ENCODE results near the gene TUG1. TPM values are rescaled to one million over a fixed set of nuclear protein-coding genes. Genes with fewer than 3 reads are reported as not detected.

TUG1 gene
- total and polyA plus RNA-seq, 8 donors: 11.3 to 108 (median 55.5) TPM

DNA sequence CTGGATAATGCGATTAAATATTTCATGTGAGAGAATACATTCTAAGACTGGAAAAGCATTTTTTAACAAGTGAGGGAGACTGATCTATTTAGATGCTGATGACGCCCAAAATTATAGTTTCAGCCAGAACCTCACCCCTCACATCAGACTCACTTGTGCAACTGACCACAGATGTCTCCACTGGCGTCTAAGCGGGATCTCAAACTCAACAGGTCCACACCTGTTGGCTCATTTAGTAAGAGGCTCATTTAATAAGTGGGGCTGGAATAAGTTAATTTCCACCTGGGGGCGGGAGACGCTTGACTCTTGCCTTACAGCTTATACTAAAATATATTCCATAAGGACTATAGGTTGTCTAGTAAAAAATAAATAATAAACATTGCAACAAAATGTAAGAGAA, 48.0 kb upstream of the TUG1 start:
- Histone ChIP-seq H3K4me3 (peak overlapping the region; percentile 31 to 40 (median 38)), H3K9me3 (peaks cover 0 to 1% (median under 1%) of the 10 kb centered on the region in 4 donors)
- intact Hi-C loops (cut with DNase I; ENCODE audit: low total_unique reads): loop anchor here (5.0 kb wide), 1 partner anchor 289 kb away; no protein-coding TSS in a partner anchor

GRCh38 chr22:30922151-30922611, 46.9 kb upstream of the TUG1 start:
- H3K4me3 ChIP-seq: peak overlapping the region; percentile 31 to 40 (median 38)

More for the DNA sequence above, 48.0 kb upstream of the TUG1 start:
- Histone ChIP-seq H3K36me3 (peaks cover 0 to 28% (median 20%) of the 10 kb centered on the region in 4 donors), H3K27ac (no peak overlapping the region), H3K27me3 (no peaks in the 10 kb centered on the region), H3K4me1 (peaks cover 0 to 19% (median 12%) of the 10 kb centered on the region in 4 donors)
- TF ChIP-seq EP300 (IDR thresholded peaks at IDR 0.05) (no peak), POLR2A (IDR thresholded peaks at IDR 0.05) (no peak), POLR2AphosphoS5 (IDR thresholded peaks at IDR 0.05) (no peak)
- TF ChIP-seq, protein P1, sequence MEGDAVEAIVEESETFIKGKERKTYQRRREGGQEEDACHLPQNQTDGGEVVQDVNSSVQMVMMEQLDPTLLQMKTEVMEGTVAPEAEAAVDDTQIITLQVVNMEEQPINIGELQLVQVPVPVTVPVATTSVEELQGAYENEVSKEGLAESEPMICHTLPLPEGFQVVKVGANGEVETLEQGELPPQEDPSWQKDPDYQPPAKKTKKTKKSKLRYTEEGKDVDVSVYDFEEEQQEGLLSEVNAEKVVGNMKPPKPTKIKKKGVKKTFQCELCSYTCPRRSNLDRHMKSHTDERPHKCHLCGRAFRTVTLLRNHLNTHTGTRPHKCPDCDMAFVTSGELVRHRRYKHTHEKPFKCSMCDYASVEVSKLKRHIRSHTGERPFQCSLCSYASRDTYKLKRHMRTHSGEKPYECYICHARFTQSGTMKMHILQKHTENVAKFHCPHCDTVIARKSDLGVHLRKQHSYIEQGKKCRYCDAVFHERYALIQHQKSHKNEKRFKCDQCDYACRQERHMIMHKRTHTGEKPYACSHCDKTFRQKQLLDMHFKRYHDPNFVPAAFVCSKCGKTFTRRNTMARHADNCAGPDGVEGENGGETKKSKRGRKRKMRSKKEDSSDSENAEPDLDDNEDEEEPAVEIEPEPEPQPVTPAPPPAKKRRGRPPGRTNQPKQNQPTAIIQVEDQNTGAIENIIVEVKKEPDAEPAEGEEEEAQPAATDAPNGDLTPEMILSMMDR (IDR thresholded peaks at IDR 0.05): no peak
- WGBS, 5 donors: 52 to 73% (median 65%) methylated on average over 6 of the region's 6 CpGs
- DNase-seq: no peak

DNA sequence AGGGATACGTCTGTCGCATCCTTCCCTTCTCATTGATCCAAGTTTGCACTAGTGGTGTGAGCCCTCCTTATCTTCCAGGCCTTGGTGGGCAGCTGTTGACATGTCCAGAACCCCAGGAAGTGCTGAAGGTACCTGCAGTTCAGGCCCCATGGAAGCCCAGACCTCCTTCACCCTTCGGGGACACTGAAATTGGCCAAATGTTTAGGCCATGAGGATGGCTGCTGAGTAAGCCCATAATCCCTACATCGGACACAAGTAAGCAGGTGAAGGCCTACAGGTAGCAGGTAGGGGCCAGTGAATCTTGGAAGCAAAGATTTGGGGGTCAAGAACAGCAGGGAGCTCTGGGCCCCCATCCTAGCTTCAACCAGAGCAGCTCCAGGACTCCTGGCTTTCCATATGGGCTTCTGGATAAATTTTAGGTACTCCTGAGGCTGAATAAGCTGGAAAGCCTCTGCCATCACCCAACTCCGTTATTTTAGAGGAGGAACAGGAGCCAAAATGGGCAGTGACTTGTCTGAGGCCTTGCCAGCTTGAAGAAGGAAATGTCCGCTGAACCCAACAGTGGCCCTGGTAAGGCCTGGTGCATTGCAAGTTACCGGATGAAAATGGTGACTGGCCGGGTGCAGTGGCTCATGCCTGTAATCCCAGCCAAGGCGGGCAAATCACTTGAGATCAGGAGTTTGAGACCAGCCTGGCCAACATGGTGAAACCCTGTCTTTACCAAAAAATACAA, 45.7 kb upstream of the TUG1 start:
- intact Hi-C loops (cut with DNase I; ENCODE audit: low total_unique reads): loop anchor here (5.0 kb wide), 1 partner anchor 291 kb away; no protein-coding TSS in a partner anchor
- TF ChIP-seq, protein P1 (IDR thresholded peaks at IDR 0.05): no peak
- TF ChIP-seq POLR2AphosphoS5 (IDR thresholded peaks at IDR 0.05): no peak
- TF ChIP-seq POLR2A (IDR thresholded peaks at IDR 0.05): no peak
- TF ChIP-seq EP300 (IDR thresholded peaks at IDR 0.05): no peak
- Histone ChIP-seq H3K9me3 (no peaks in the 10 kb centered on the region), H3K4me3 (no peak overlapping the region), H3K4me1 (peaks cover 0 to 19% (median 12%) of the 10 kb centered on the region in 4 donors), H3K27me3 (no peaks in the 10 kb centered on the region), H3K27ac (no peak overlapping the region), H3K36me3 (peaks cover 18 to 50% (median 43%) of the 10 kb centered on the region in 4 donors)
- DNase-seq: no peak
- 88 to 91% (median 89%) methylated on average over 9 of the region's 9 CpGs for WGBS, 5 donors

More at GRCh38 chr22:30922151-30922611, 46.9 kb upstream of the TUG1 start:
- Histone ChIP-seq H3K27ac (peak overlapping the region in 4 of 5 donors; percentile 8 to 52 (median 29)), H3K27me3 (no peaks in the 10 kb centered on the region), H3K9me3 (no peaks in the 10 kb centered on the region), H3K4me1 (peaks cover 0 to 19% (median 12%) of the 10 kb centered on the region in 4 donors), H3K36me3 (peaks cover 7 to 38% (median 31%) of the 10 kb centered on the region in 4 donors)
- intact Hi-C loops (cut with DNase I; ENCODE audit: low total_unique reads): loop anchor here (5.0 kb wide), 1 partner anchor 290 kb away; no protein-coding TSS in a partner anchor
- TF ChIP-seq POLR2A (IDR thresholded peaks at IDR 0.05): no peak
- peak in 2 of 3 donors; percentile 23 to 41 for TF ChIP-seq POLR2AphosphoS5 (IDR thresholded peaks at IDR 0.05)
- peak; percentile 55 to 85 for DNase-seq
- 43 to 71% (median 50%) methylated on average over 34 of the region's 34 CpGs for WGBS, 5 donors

DNA sequence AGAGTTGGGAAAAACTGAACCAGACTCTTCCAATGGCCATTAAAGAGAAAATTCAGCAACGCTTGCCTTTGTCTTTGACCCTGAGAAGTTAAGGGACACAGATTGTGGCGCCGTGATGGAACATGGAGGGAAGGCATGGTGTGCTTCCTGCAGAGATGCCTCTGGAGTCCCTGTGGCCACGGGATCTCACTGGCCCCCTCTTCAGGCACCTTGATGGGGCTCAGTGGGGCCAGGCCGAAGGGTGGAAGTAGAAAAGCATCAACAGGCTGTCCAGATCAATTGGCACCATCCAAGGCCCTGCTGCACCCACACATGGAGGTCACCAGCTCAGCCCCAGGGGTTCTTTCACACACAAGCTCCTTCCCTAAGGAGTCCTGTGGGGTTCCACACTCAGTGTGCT, 43.4 kb upstream of the TUG1 start:
- WGBS, 5 donors: 92 to 100% (median 93%) methylated on average over 3 to 5 of the region's 5 CpGs
- intact Hi-C loops (cut with DNase I; ENCODE audit: low total_unique reads): no loop called here
- no peak for DNase-seq

More for the DNA sequence above, 43.4 kb upstream of the TUG1 start:
- no peak for TF ChIP-seq POLR2A (IDR thresholded peaks at IDR 0.05)
- TF ChIP-seq EP300 (IDR thresholded peaks at IDR 0.05): no peak
- TF ChIP-seq, protein P1 (IDR thresholded peaks at IDR 0.05): no peak
- no peak for TF ChIP-seq POLR2AphosphoS5 (IDR thresholded peaks at IDR 0.05)
- H3K36me3 ChIP-seq: peaks cover 31 to 73% (median 65%) of the 10 kb centered on the region in 4 donors
- H3K4me3 ChIP-seq: no peak overlapping the region
- H3K9me3 ChIP-seq: no peaks in the 10 kb centered on the region
- H3K27me3 ChIP-seq: no peaks in the 10 kb centered on the region
- H3K27ac ChIP-seq: no peak overlapping the region
- H3K4me1 ChIP-seq: peaks cover 0 to 17% (median 11%) of the 10 kb centered on the region in 4 donors
